ENCODE results near the gene NUDT7. TPM values are rescaled to one million over a fixed set of nuclear protein-coding genes. Genes with fewer than 3 reads are reported as not detected.

Gene NUDT7
- total RNA-seq, 1 experiment from 2014 or later: 7.5 TPM

GRCh38 chr16:77786186-77786847 lies 64.0 kb downstream of the NUDT7 start (continued):
- TF ChIP-seq FOXP4 (CRISPR knock-in tag; IDR thresholded peaks at IDR 0.05) (no peak), PRDM15 (CRISPR knock-in tag; IDR thresholded peaks at IDR 0.05) (no peak), FOXJ3 (CRISPR knock-in tag; IDR thresholded peaks at IDR 0.05; ENCODE audit: borderline replicate concordance) (no peak), NR3C1 (CRISPR knock-in tag; conservative IDR thresholded peaks at IDR 0.05; ENCODE audit: low read depth) (no peak), ZNF138 (CRISPR knock-in tag; conservative IDR thresholded peaks at IDR 0.05) (no peak)

- TF ChIP-seq EMX1 (CRISPR knock-in tag; IDR thresholded peaks at IDR 0.05) (no peak), E2F4 (CRISPR knock-in tag; IDR thresholded peaks at IDR 0.05; ENCODE audit: borderline replicate concordance, low read depth) (no peak), JUN (CRISPR knock-in tag; IDR thresholded peaks at IDR 0.05) (no peak), CTCF (IDR thresholded peaks at IDR 0.05) (no peak), ERG (CRISPR knock-in tag; IDR thresholded peaks at IDR 0.05) (no peak), ZNF532 (CRISPR knock-in tag; IDR thresholded peaks at IDR 0.05; ENCODE audit: borderline replicate concordance) (no peak), HMGXB4 (CRISPR knock-in tag; IDR thresholded peaks at IDR 0.05) (no peak)
- Mint-ChIP-seq H3K27ac (no peak overlapping the region), H3K9me3 (peaks cover 12% of the 10 kb centered on the region), H3K27me3 (ENCODE audit: low read depth) (peaks cover 46% of the 10 kb centered on the region), H3K4me1 (peaks cover 22% of the 10 kb centered on the region), H3K4me3 (no peak overlapping the region), H3K36me3 (peaks cover 4% of the 10 kb centered on the region)
- ChIA-PET CTCF (no interaction called here), POLR2A (no interaction called here)
- no peak for ATAC-seq
- DNase-seq (ENCODE audit: low spot score): no peak
Observed at GRCh38 chr16:77787452-77787851, 65.1 kb downstream of the NUDT7 start.
